Esophagus muscularis mucosa (tissue), 3 donors: ENCODE results near the gene NUDT4.

Experiments
- CTCF ChIP-seq, 3 experiments: fragments of 200-600 bp in 2 of 3; fragments of 450-650 bp in 1 of 3; sonication (generic) in 2 of 3; IDR thresholded peaks; one replicate each; pipeline ENCODE4 v1.5.1; 2017 to 2019; ENCODE audit warnings: antibody characterized with exemption in 3 of 3, mild to moderate bottlenecking in 2 of 3, moderate library complexity in 1 of 3
- POLR2A ChIP-seq: fragments of 450-650 bp; IDR thresholded peaks from one replicate; pipeline ENCODE4 v1.6.1; 2017; ENCODE audit warnings: antibody characterized with exemption, moderate library complexity, mild to moderate bottlenecking, low read depth
- POLR2AphosphoS5 ChIP-seq, 2 donors: sonication (generic); formaldehyde crosslinking; IDR thresholded peaks; one replicate each; pipeline ENCODE4 v1.6.1; 2017; ENCODE audit warnings: antibody characterized with exemption in 2 of 2

- TF ChIP-seq POLR2AphosphoS5 (IDR thresholded peaks at IDR 0.05), result no peak
- TF ChIP-seq CTCF (IDR thresholded peaks at IDR 0.05), result no peak
- TF ChIP-seq POLR2A, result no peak
These were observed 50.2 kb downstream of the NUDT4 start for GRCh38 chr12:93427779-93428564.
